ENCODE measurements around the gene EXOC4.

- no peak for TF ChIP-seq CTCF (IDR thresholded peaks at IDR 0.05)
- TF ChIP-seq POLR2A (IDR thresholded peaks at IDR 0.05; ENCODE audit: low read depth) = no peak
These were observed 410.0 kb downstream of the EXOC4 start for GRCh38 chr7:133662830-133663229.
